K562 (cell line): ENCODE measurements around the gene MVP. TPM values are rescaled to one million over a fixed set of nuclear protein-coding genes. Genes with fewer than 3 reads are reported as not detected.

ENCODE experiments used
- ASH1L ChIP-seq: fragments of 450-650 bp; IDR thresholded peaks from 2 replicates; pipeline ENCODE4 v1.6.1; 2018; ENCODE audit warnings: borderline replicate concordance, mild to moderate bottlenecking, low read depth; ENCODE audit not compliant: partially characterized antibody
- BMI1 ChIP-seq: fragments of 150-350 bp; IDR thresholded peaks from 2 replicates; pipeline ENCODE4 v1.6.1; 2014; ENCODE audit warnings: low read length
- EWSR1 ChIP-seq: fragments of 450-650 bp; IDR thresholded peaks from 2 replicates; pipeline ENCODE4 v1.6.1; 2018; ENCODE audit warnings: borderline replicate concordance, mild to moderate bottlenecking, low read depth, moderate library complexity; ENCODE audit not compliant: partially characterized antibody
- HMG20B ChIP-seq: fragments of 250-450 bp; sonication (Bioruptor Pico); IDR thresholded peaks from 2 replicates; pipeline ENCODE4 v1.5.0; 2021; ENCODE audit warnings: mild to moderate bottlenecking
- LEF1 ChIP-seq: fragments of 450-650 bp; IDR thresholded peaks from 2 replicates; pipeline ENCODE4 v1.6.1; 2016; ENCODE audit warnings: mild to moderate bottlenecking
- MEF2D ChIP-seq: conservative IDR thresholded peaks from 2 replicates; pipeline ENCODE4 v1.6.1; 2016; ENCODE audit warnings: low read depth, missing genetic modification characterization, missing compliant biosample characterization
- PTBP1 ChIP-seq: fragments of 200-400 bp; formaldehyde crosslinking; IDR thresholded peaks from 2 replicates; pipeline ENCODE4 v1.6.1; 2017; ENCODE audit warnings: low read depth, low read length
- SMAD2 ChIP-seq: fragments of 150-350 bp; IDR thresholded peaks from 2 replicates; pipeline ENCODE4 v1.6.1; 2014; ENCODE audit warnings: low read depth, mild to moderate bottlenecking, low read length
- SMARCB1 ChIP-seq: IDR thresholded peaks from 2 replicates; pipeline ENCODE4 v1.6.1; 2011; ENCODE audit warnings: improper control_type of control experiment, low read depth; ENCODE audit not compliant: insufficient read length
- ZFP91 ChIP-seq: sonication (generic); formaldehyde crosslinking; IDR thresholded peaks from 2 replicates; pipeline ENCODE4 v1.8.0; 2022; ENCODE audit warnings: mild to moderate bottlenecking, missing genetic modification reagents
- ZNF253 ChIP-seq: fragments of 250-450 bp; sonication (Bioruptor Pico); conservative IDR thresholded peaks from 2 replicates; pipeline ENCODE4 v1.6.1; 2021; ENCODE audit warnings: mild to moderate bottlenecking
- polyA plus RNA-seq, 8 experiments: library from polyadenylated mRNA; depleted of rRNA in 4 of 8; stranded (reverse) in 5 of 8; unstranded in 3 of 8; fragments of >200 nt; fragmentation: Nextera tagmentation in 2 of 8; fragmentation: Illumina TruSeq in 1 of 8; extraction: Ambion mirVana in 2 of 8; extraction: Trizol in 1 of 8; gene quantifications; 2 replicates each; pipeline versions ENCODE4 v1.2.1 to v1.2.3, GENCODE V29; 2011 to 2014; ENCODE audit warnings: inconsistent platforms in 1 of 8, missing spikeins in 1 of 8
- total RNA-seq, 7 experiments: library from RNA; depleted of rRNA in 6 of 7; stranded (reverse); fragments of >200 nt in 6 of 7; fragmentation: Illumina TruSeq in 2 of 7; extraction: Trizol in 2 of 7; gene quantifications; 2 replicates each; pipeline versions ENCODE4 v1.2.1 to v1.2.3, GENCODE V29; 2011 to 2021; ENCODE audit warnings: low replicate concordance in 1 of 7
- TF ChIP-seq, protein P1 (sequence below): fragments of 450-650 bp; IDR thresholded peaks from 2 replicates; pipeline ENCODE4 v1.6.1; 2016; ENCODE audit warnings: mild to moderate bottlenecking, moderate library complexity
- TF ChIP-seq, protein P2 (sequence below): sonication (generic); formaldehyde crosslinking; IDR thresholded peaks from 2 replicates; pipeline ENCODE4 v1.8.0; 2022; ENCODE audit warnings: mild to moderate bottlenecking, low read depth, missing genetic modification reagents

MVP gene
- total and polyA plus RNA-seq, 9 of the 15 experiments (the other 6 are each of a cell fraction or from before 2014, with no cell fraction given) = 0.39 to 1.9 (median 0.76) TPM; not detected in 2

- TF ChIP-seq, protein P1, sequence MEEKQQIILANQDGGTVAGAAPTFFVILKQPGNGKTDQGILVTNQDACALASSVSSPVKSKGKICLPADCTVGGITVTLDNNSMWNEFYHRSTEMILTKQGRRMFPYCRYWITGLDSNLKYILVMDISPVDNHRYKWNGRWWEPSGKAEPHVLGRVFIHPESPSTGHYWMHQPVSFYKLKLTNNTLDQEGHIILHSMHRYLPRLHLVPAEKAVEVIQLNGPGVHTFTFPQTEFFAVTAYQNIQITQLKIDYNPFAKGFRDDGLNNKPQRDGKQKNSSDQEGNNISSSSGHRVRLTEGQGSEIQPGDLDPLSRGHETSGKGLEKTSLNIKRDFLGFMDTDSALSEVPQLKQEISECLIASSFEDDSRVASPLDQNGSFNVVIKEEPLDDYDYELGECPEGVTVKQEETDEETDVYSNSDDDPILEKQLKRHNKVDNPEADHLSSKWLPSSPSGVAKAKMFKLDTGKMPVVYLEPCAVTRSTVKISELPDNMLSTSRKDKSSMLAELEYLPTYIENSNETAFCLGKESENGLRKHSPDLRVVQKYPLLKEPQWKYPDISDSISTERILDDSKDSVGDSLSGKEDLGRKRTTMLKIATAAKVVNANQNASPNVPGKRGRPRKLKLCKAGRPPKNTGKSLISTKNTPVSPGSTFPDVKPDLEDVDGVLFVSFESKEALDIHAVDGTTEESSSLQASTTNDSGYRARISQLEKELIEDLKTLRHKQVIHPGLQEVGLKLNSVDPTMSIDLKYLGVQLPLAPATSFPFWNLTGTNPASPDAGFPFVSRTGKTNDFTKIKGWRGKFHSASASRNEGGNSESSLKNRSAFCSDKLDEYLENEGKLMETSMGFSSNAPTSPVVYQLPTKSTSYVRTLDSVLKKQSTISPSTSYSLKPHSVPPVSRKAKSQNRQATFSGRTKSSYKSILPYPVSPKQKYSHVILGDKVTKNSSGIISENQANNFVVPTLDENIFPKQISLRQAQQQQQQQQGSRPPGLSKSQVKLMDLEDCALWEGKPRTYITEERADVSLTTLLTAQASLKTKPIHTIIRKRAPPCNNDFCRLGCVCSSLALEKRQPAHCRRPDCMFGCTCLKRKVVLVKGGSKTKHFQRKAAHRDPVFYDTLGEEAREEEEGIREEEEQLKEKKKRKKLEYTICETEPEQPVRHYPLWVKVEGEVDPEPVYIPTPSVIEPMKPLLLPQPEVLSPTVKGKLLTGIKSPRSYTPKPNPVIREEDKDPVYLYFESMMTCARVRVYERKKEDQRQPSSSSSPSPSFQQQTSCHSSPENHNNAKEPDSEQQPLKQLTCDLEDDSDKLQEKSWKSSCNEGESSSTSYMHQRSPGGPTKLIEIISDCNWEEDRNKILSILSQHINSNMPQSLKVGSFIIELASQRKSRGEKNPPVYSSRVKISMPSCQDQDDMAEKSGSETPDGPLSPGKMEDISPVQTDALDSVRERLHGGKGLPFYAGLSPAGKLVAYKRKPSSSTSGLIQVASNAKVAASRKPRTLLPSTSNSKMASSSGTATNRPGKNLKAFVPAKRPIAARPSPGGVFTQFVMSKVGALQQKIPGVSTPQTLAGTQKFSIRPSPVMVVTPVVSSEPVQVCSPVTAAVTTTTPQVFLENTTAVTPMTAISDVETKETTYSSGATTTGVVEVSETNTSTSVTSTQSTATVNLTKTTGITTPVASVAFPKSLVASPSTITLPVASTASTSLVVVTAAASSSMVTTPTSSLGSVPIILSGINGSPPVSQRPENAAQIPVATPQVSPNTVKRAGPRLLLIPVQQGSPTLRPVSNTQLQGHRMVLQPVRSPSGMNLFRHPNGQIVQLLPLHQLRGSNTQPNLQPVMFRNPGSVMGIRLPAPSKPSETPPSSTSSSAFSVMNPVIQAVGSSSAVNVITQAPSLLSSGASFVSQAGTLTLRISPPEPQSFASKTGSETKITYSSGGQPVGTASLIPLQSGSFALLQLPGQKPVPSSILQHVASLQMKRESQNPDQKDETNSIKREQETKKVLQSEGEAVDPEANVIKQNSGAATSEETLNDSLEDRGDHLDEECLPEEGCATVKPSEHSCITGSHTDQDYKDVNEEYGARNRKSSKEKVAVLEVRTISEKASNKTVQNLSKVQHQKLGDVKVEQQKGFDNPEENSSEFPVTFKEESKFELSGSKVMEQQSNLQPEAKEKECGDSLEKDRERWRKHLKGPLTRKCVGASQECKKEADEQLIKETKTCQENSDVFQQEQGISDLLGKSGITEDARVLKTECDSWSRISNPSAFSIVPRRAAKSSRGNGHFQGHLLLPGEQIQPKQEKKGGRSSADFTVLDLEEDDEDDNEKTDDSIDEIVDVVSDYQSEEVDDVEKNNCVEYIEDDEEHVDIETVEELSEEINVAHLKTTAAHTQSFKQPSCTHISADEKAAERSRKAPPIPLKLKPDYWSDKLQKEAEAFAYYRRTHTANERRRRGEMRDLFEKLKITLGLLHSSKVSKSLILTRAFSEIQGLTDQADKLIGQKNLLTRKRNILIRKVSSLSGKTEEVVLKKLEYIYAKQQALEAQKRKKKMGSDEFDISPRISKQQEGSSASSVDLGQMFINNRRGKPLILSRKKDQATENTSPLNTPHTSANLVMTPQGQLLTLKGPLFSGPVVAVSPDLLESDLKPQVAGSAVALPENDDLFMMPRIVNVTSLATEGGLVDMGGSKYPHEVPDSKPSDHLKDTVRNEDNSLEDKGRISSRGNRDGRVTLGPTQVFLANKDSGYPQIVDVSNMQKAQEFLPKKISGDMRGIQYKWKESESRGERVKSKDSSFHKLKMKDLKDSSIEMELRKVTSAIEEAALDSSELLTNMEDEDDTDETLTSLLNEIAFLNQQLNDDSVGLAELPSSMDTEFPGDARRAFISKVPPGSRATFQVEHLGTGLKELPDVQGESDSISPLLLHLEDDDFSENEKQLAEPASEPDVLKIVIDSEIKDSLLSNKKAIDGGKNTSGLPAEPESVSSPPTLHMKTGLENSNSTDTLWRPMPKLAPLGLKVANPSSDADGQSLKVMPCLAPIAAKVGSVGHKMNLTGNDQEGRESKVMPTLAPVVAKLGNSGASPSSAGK = no peak
- TF ChIP-seq SMARCB1 (no peak), HMG20B (CRISPR knock-in tag) (no peak), SMAD2 (no peak), ZNF253 (CRISPR knock-in tag) (no peak), MEF2D (peak; percentile 68; the same call in 1 of the 2 replicates), ASH1L (peak; percentile 94), PTBP1 (no peak), ZFP91 (CRISPR knock-in tag) (peak; percentile 96), BMI1 (no peak), EWSR1 (no peak), LEF1 (peak; percentile 62; the same call in 1 of the 2 replicates)
- TF ChIP-seq, protein P2, sequence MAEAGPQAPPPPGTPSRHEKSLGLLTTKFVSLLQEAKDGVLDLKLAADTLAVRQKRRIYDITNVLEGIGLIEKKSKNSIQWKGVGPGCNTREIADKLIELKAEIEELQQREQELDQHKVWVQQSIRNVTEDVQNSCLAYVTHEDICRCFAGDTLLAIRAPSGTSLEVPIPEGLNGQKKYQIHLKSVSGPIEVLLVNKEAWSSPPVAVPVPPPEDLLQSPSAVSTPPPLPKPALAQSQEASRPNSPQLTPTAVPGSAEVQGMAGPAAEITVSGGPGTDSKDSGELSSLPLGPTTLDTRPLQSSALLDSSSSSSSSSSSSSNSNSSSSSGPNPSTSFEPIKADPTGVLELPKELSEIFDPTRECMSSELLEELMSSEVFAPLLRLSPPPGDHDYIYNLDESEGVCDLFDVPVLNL (CRISPR knock-in tag) = no peak
Measured at GRCh38 chr16:29862884-29863668, 42.8 kb downstream of the MVP start, which contains the start of gene CDIPT (continued).
